GM12878 (cell line): ENCODE measurements around the gene PDGFA. TPM values are rescaled to one million over a fixed set of nuclear protein-coding genes. Genes with fewer than 3 reads are reported as not detected.

Source experiments
- BACH1 ChIP-seq: fragments of 450-650 bp; IDR thresholded peaks from 2 replicates; pipeline ENCODE4 v1.6.1; 2017; ENCODE audit warnings: mild to moderate bottlenecking, borderline replicate concordance
- EP300 ChIP-seq, 2 experiments: fragments of 150-350 bp in 1 of 2; IDR thresholded peaks; 2 replicates each; pipeline ENCODE4 v1.6.1; 2011 to 2012; ENCODE audit warnings: low read depth in 2 of 2, low read length in 2 of 2, borderline replicate concordance in 1 of 2, improper control_type of control experiment in 1 of 2, inconsistent platforms in 1 of 2; ENCODE audit not compliant: control insufficient read depth in 1 of 2
- FOXM1 ChIP-seq: IDR thresholded peaks from 2 replicates; pipeline ENCODE4 v1.6.1; 2012; ENCODE audit warnings: low read depth, mild to moderate bottlenecking, inconsistent platforms, low read length, moderate library complexity
- GATAD2B ChIP-seq: fragments of 450-650 bp; conservative IDR thresholded peaks from 2 replicates; pipeline ENCODE4 v1.6.1; 2017; ENCODE audit warnings: low read depth, mild to moderate bottlenecking, moderate library complexity
- HSF1 ChIP-seq: fragments of 150-350 bp; IDR thresholded peaks from 2 replicates; pipeline ENCODE4 v1.6.1; 2014; ENCODE audit warnings: mild to moderate bottlenecking, low read depth, low read length
- IRF4 ChIP-seq: IDR thresholded peaks from 2 replicates; pipeline ENCODE4 v1.6.1; 2011; ENCODE audit warnings: low read depth, low read length
- PRDM15 ChIP-seq: fragments of 450-650 bp; formaldehyde crosslinking; IDR thresholded peaks from 2 replicates; pipeline ENCODE4 v1.4.0; 2020; ENCODE audit warnings: mild to moderate bottlenecking, moderate library complexity
- RELA ChIP-seq: fragments of 450-650 bp; IDR thresholded peaks from 2 replicates; pipeline ENCODE4 v1.8.0; 2014; ENCODE audit warnings: borderline replicate concordance; ENCODE audit not compliant: partially characterized antibody
- SREBF2 ChIP-seq: IDR thresholded peaks from 2 replicates; pipeline ENCODE4 v1.6.1; 2012; ENCODE audit warnings: mild to moderate bottlenecking, low read length
- STAT1 ChIP-seq: fragments of 450-650 bp; conservative IDR thresholded peaks from 2 replicates; pipeline ENCODE4 v1.6.1; 2014; ENCODE audit warnings: antibody characterized with exemption, mild to moderate bottlenecking
- SUPT20H ChIP-seq: IDR thresholded peaks from 2 replicates; pipeline ENCODE4 v1.6.1; 2011; ENCODE audit warnings: low read depth, mild to moderate bottlenecking, low read length, moderate library complexity, borderline replicate concordance; ENCODE audit not compliant: control insufficient read depth
- polyA plus RNA-seq, 11 experiments: library from polyadenylated mRNA; depleted of rRNA in 4 of 11; unstranded in 6 of 11; stranded (reverse) in 5 of 11; fragments of >200 nt; fragmentation: Nextera tagmentation in 4 of 11; fragmentation: Illumina TruSeq in 1 of 11; extraction: Ambion mirVana in 4 of 11; extraction: Trizol in 1 of 11; gene quantifications; 1 replicate in 1 of 11; 2 replicates in 10 of 11; pipeline versions ENCODE4 v1.2.1 to v1.2.3, GENCODE V29; 2011 to 2016; ENCODE audit warnings: inconsistent platforms in 2 of 11, missing spikeins in 2 of 11, low read depth in 1 of 11
- total RNA-seq, 4 experiments: library from RNA; depleted of rRNA in 3 of 4; stranded (reverse); fragments of >200 nt in 3 of 4; fragmentation: Illumina TruSeq in 1 of 4; extraction: Trizol in 1 of 4; gene quantifications; 2 replicates each; pipeline versions ENCODE4 v1.2.1 to v1.2.3, GENCODE V29; 2013 to 2021

Gene PDGFA
- total and polyA plus RNA-seq, 10 of the 15 experiments (the other 5 are each of a cell fraction or from before 2014, with no cell fraction given): 2.5 to 10.0 (median 5.6) TPM

- TF ChIP-seq PRDM15 (CRISPR knock-in tag) (no peak), SUPT20H (no peak), EP300 (IDR thresholded peaks at IDR 0.05; ENCODE audit: borderline replicate concordance in 1 of 2, control insufficient read depth in 1 of 2, low read depth in 2 of 2, low read length in 2 of 2) (no peak), IRF4 (no peak), GATAD2B (no peak), SREBF2 (no peak), BACH1 (no peak), STAT1 (no peak), HSF1 (no peak), FOXM1 (no peak), RELA (no peak)
Observed at GRCh38 chr7:525740-526139, 6.1 kb upstream of the PDGFA start (continued).
